OCI-LY7 (cell line): ENCODE data around the gene PAX4.

ENCODE experiments used
- EZH2phosphoT487 ChIP-seq: fragments of 200-600 bp; sonication (generic); IDR thresholded peaks from 2 replicates; pipeline ENCODE4 v1.6.1; 2018; ENCODE audit warnings: low read depth, borderline replicate concordance, mild to moderate bottlenecking, mixed run types, antibody characterized with exemption, low read length, moderate library complexity, mixed read lengths
- TF ChIP-seq, protein P1 (sequence below): fragments of 200-600 bp; sonication (generic); conservative IDR thresholded peaks from 2 replicates; pipeline ENCODE4 v1.5.1; 2014; ENCODE audit warnings: mild to moderate bottlenecking, antibody characterized with exemption, low read length, moderate library complexity, mixed read lengths

DNA sequence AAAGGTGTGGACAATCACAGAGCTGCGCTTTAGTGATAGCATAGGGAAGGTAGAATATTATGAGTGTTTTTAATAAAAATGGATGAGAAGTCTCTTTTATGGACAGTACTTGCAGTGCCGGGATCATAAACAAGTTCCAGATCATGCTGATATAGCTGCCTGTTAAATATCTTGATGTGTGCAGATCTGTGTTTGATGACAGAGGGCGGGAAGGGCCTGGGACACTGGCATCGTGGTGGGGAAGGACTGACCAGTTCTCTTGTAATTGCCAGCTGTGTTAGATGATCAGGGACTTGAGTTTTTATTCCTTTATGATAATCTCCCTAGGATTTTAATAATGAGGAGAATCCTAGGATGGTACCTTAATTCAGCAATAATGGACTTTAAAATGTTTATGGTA is 48.7 kb upstream of the PAX4 start:
- TF ChIP-seq, protein P1, sequence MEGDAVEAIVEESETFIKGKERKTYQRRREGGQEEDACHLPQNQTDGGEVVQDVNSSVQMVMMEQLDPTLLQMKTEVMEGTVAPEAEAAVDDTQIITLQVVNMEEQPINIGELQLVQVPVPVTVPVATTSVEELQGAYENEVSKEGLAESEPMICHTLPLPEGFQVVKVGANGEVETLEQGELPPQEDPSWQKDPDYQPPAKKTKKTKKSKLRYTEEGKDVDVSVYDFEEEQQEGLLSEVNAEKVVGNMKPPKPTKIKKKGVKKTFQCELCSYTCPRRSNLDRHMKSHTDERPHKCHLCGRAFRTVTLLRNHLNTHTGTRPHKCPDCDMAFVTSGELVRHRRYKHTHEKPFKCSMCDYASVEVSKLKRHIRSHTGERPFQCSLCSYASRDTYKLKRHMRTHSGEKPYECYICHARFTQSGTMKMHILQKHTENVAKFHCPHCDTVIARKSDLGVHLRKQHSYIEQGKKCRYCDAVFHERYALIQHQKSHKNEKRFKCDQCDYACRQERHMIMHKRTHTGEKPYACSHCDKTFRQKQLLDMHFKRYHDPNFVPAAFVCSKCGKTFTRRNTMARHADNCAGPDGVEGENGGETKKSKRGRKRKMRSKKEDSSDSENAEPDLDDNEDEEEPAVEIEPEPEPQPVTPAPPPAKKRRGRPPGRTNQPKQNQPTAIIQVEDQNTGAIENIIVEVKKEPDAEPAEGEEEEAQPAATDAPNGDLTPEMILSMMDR, result no peak
- TF ChIP-seq EZH2phosphoT487, result no peak
